Measurements from ENCODE around the gene SPRING1.
"Not testable (repeated sequence)": the region's sequence is repeated elsewhere in the genome, so short reads cannot be mapped to it uniquely, and the experiment has no call there.

Gene SPRING1

DNA sequence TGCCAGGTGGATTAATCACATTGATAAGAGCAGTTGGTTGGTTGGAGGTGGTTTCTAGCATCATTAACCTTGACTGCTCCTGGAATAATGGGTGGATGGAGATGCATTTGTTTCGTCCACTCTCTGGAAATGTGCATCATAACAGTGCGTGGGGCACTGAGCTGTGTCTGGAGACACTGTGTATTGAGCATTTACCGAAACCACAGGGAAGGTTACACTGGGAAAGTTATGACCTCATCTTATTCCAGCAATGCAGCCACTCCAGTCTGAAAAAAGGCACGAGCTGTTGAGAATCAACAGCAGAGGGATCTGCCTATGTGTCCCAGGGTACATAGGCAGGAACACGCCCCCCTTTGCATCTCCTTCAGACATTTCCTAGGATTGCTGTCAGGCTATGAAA, 27.4 kb upstream of the SPRING1 start:
- Mint-ChIP-seq H3K4me1 (peaks cover 9% of the 10 kb centered on the region), H3K4me3 (no peak overlapping the region), H3K9me3 (no peaks in the 10 kb centered on the region), H3K27me3 (ENCODE audit: low read depth) (peaks cover under 1% of the 10 kb centered on the region), H3K36me3 (ENCODE audit: low read depth) (peaks cover 27% of the 10 kb centered on the region), H3K27ac (no peak overlapping the region)
- no peak for TF ChIP-seq CTCF (IDR thresholded peaks at IDR 0.05; ENCODE audit: unreplicated experiment in 3 of 3)

GRCh38 chr12:116761499-116761898, 23.6 kb upstream of the SPRING1 start:
- H3K36me3 Mint-ChIP-seq (ENCODE audit: low read depth), result peaks cover 38% of the 10 kb centered on the region
- no peaks in the 10 kb centered on the region for H3K9me3 Mint-ChIP-seq
- H3K4me1 Mint-ChIP-seq, result peaks cover 16% of the 10 kb centered on the region
- no peak for TF ChIP-seq CTCF (IDR thresholded peaks at IDR 0.05; ENCODE audit: unreplicated experiment in 3 of 3)
- no peak overlapping the region for H3K27ac Mint-ChIP-seq
- no peak overlapping the region for H3K4me3 Mint-ChIP-seq
- peaks cover 3% of the 10 kb centered on the region for H3K27me3 Mint-ChIP-seq (ENCODE audit: low read depth)

GRCh38 chr12:116760622-116761020, 22.8 kb upstream of the SPRING1 start:
- H3K9me3 Mint-ChIP-seq, result no peaks in the 10 kb centered on the region
- H3K36me3 Mint-ChIP-seq (ENCODE audit: low read depth), result peaks cover 42% of the 10 kb centered on the region
- H3K27ac Mint-ChIP-seq, result peak overlapping the region; percentile 30 to 94 (median 88)
- no peak for TF ChIP-seq CTCF (IDR thresholded peaks at IDR 0.05; ENCODE audit: unreplicated experiment in 3 of 3)
- H3K4me1 Mint-ChIP-seq, result peaks cover 16% of the 10 kb centered on the region
- peaks cover 3% of the 10 kb centered on the region for H3K27me3 Mint-ChIP-seq (ENCODE audit: low read depth)
- H3K4me3 Mint-ChIP-seq, result peak overlapping the region; percentile 79 to 88 (median 85)

DNA sequence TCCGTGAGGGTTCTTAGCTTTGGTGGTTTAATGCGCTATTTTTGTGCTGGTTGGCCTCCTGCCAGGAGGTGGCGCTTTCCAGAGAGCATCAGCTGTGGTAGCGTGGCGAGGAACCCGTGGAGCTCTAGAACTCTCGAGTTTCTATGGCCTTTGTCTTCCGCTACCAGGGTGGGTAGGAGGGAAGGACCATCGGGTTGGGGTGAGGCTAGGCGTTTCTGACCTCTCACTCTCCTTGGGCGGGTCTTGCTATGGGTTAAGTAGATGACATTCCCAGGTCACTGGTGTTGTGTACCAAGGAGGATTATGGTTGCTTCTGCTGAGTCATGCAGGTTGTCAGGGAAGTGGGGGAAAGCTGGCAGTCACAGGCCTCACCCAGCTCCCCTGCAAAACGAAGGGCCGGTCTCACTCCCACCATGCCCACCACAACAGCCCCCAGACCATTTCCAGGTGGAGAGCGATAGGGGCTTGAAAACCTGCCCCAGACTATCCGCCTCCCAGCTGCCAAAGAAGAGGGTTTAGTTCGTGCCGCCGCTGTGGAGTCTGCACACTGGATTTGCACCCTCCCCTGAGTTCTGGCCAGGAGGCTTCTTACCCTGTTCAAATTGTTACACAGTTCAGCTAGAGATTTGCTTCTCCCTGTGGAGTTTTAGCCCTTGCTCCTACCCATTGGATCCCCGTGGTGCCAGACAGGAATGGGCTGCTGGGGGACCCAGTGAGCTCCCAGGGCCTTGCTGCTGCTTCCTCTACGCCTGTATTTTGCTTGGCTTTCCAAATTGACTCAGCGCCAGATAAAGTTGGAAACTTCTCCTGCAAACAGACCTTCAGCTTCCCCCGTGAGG, 22.1 kb upstream of the SPRING1 start:
- H3K27me3 Mint-ChIP-seq (ENCODE audit: low read depth), result peaks cover 3% of the 10 kb centered on the region
- H3K36me3 Mint-ChIP-seq (ENCODE audit: low read depth), result peaks cover 40% of the 10 kb centered on the region
- peak overlapping the region; percentile 79 to 88 (median 85) for H3K4me3 Mint-ChIP-seq
- H3K27ac Mint-ChIP-seq, result peak overlapping the region; percentile 70 to 94 (median 88)
- TF ChIP-seq CTCF (IDR thresholded peaks at IDR 0.05; ENCODE audit: unreplicated experiment in 3 of 3), result peak in 1 of 3 experiments; percentile 27
- no peaks in the 10 kb centered on the region for H3K9me3 Mint-ChIP-seq
- peaks cover 16% of the 10 kb centered on the region for H3K4me1 Mint-ChIP-seq

GRCh38 chr12:116754783-116755182, 16.9 kb upstream of the SPRING1 start:
- H3K4me3 Mint-ChIP-seq; H3K4me1 Mint-ChIP-seq; H3K27me3 Mint-ChIP-seq (ENCODE audit: low read depth); H3K27ac Mint-ChIP-seq; H3K9me3 Mint-ChIP-seq: not testable (repeated sequence)
- H3K36me3 Mint-ChIP-seq (ENCODE audit: low read depth), result peaks cover 39% of the 10 kb centered on the region

DNA sequence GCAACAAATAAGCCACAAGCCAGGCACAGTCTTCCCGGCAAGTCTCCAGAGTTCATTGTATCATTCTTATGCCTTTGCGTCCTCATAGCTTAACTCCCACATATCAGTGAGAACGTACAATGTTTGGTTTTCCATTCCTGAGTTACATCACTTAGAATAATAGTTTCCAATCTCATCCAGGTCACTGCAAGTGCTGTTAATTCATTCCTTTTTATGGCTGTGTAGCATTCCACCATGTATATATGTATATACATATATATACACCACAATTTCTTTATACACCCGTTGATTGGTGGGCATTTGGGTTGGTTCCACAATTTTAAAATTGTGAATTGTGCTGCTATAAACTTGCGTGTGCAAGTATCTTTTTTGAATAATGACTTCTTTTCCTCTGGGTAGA, 16.2 kb upstream of the SPRING1 start:
- not testable (repeated sequence) for H3K27ac Mint-ChIP-seq; H3K9me3 Mint-ChIP-seq; H3K4me1 Mint-ChIP-seq; H3K27me3 Mint-ChIP-seq (ENCODE audit: low read depth); H3K4me3 Mint-ChIP-seq
- H3K36me3 Mint-ChIP-seq (ENCODE audit: low read depth), result peaks cover 35% of the 10 kb centered on the region

DNA sequence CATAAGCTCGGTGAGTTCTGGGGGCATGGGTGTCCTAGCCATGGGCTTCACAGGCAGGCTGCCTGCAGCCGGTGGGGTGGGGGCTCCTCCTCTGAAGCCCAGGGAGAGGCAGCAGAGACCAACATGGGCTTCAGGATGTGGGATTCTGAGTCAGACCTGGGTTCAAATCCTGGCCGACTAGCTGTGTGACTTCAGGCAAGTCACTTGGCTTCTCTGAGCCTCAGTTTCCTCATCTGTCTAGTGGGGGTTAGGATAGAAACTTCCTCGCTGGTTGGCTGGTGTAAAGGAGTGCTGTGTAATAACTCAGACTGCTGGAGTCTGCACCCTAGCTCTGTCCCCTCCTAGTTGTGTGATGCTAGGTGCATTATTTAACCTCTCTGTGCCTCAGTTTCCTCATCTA, 12.4 kb upstream of the SPRING1 start:
- TF ChIP-seq CTCF (IDR thresholded peaks at IDR 0.05; ENCODE audit: unreplicated experiment in 3 of 3), result no peak
- H3K4me1 Mint-ChIP-seq, result no peaks in the 10 kb centered on the region
- no peaks in the 10 kb centered on the region for H3K9me3 Mint-ChIP-seq
- no peak overlapping the region for H3K4me3 Mint-ChIP-seq
- peaks cover 21% of the 10 kb centered on the region for H3K36me3 Mint-ChIP-seq (ENCODE audit: low read depth)
- no peaks in the 10 kb centered on the region for H3K27me3 Mint-ChIP-seq (ENCODE audit: low read depth)
- no peak overlapping the region for H3K27ac Mint-ChIP-seq
